Fibroblast of upper back skin (primary cell): ENCODE results near the gene FBLL1.
"Not testable (repeated sequence)": the region's sequence is repeated elsewhere in the genome, so short reads cannot be mapped to it uniquely, and the experiment has no call there.

Experiments
- DNase-seq: peaks from one replicate; pipeline ENCODE4 v3.0.0-alpha.2; 2013

The FBLL1 gene

GRCh38 chr5:168553377-168554130 lies 24.4 kb downstream of the FBLL1 start:
- peak; percentile 14 for DNase-seq

GRCh38 chr5:168557389-168557788 lies 28.3 kb downstream of the FBLL1 start:
- DNase-seq: no peak

- no peak for DNase-seq
These were observed 33.2 kb downstream of the FBLL1 start for GRCh38 chr5:168562279-168562678.

- DNase-seq: no peak
These were observed 34.9 kb downstream of the FBLL1 start for GRCh38 chr5:168563959-168564358.

GRCh38 chr5:168568738-168569137 lies 39.6 kb downstream of the FBLL1 start:
- no peak for DNase-seq

- no peak for DNase-seq
These were observed 41.6 kb downstream of the FBLL1 start for GRCh38 chr5:168570490-168571328.

GRCh38 chr5:168573663-168574062 lies 44.6 kb downstream of the FBLL1 start:
- not testable (repeated sequence) for DNase-seq

- not testable (repeated sequence) for DNase-seq
These were observed 45.1 kb downstream of the FBLL1 start for GRCh38 chr5:168574156-168574555.

GRCh38 chr5:168575391-168576372 lies 46.6 kb downstream of the FBLL1 start:
- no peak for DNase-seq

GRCh38 chr5:168578006-168578405 lies 48.9 kb downstream of the FBLL1 start:
- DNase-seq: no peak

- DNase-seq: no peak
These were observed 49.7 kb downstream of the FBLL1 start, which contains the start of gene PANK3 for GRCh38 chr5:168578538-168579487. Gene PANK3 (minus strand): TSS chr5:168579368. CDS start chr5:168579283, 85 bp downstream.

- peak; percentile 99 for DNase-seq
These were observed 50.6 kb downstream of the FBLL1 start for GRCh38 chr5:168579488-168580226.

- DNase-seq: no peak
These were observed 51.1 kb downstream of the FBLL1 start for GRCh38 chr5:168580227-168580508.
